Activated CD4-positive, alpha-beta T cell treated with anti-CD3 and anti-CD28 coated beads, Interleukin-2, amount 50 U/mL, for 1 hour (primary cell): ENCODE measurements around the gene RGCC.

Experiments
- DNase-seq: peaks from one replicate; pipeline ENCODE4 v3.0.0-alpha.2; 2020

Gene RGCC

GRCh38 chr13:41454170-41454569, 3.2 kb upstream of the RGCC start:
- no peak for DNase-seq

- DNase-seq: no peak
Measured at GRCh38 chr13:41455725-41456419, 1.5 kb upstream of the RGCC start.

- peak; percentile 35 for DNase-seq
Measured at GRCh38 chr13:41457589-41458186, 338 bp downstream of the RGCC start.

- DNase-seq: peak; percentile 34
Measured at GRCh38 chr13:41458187-41458760, 924 bp downstream of the RGCC start.

- peak; percentile 65 for DNase-seq
Measured at GRCh38 chr13:41458761-41459431, 1.5 kb downstream of the RGCC start.

GRCh38 chr13:41459432-41460073, 2.2 kb downstream of the RGCC start:
- no peak for DNase-seq

GRCh38 chr13:41460074-41460465, 2.7 kb downstream of the RGCC start:
- DNase-seq: no peak

- no peak for DNase-seq
Measured at GRCh38 chr13:41460930-41461329, 3.6 kb downstream of the RGCC start.

GRCh38 chr13:41461527-41462139, 4.3 kb downstream of the RGCC start:
- DNase-seq: no peak

GRCh38 chr13:41462427-41462826, 5.1 kb downstream of the RGCC start:
- DNase-seq: no peak

- peak; percentile 58 for DNase-seq
Measured at GRCh38 chr13:41463838-41464602, 6.7 kb downstream of the RGCC start.

- DNase-seq: peak; percentile 84
Measured at GRCh38 chr13:41465241-41465847, 8.0 kb downstream of the RGCC start.

GRCh38 chr13:41465898-41466320, 8.6 kb downstream of the RGCC start:
- DNase-seq: no peak

GRCh38 chr13:41467425-41467945, 10.1 kb downstream of the RGCC start:
- DNase-seq: no peak

- DNase-seq: no peak
Measured at GRCh38 chr13:41468631-41469030, 11.3 kb downstream of the RGCC start.

- DNase-seq: peak; percentile 40
Measured at GRCh38 chr13:41470196-41470595, 12.8 kb downstream of the RGCC start.

- DNase-seq: no peak
Measured at GRCh38 chr13:41471785-41472184, 14.4 kb downstream of the RGCC start.

- no peak for DNase-seq
Measured at GRCh38 chr13:41487222-41487621, 29.9 kb downstream of the RGCC start.

GRCh38 chr13:41488124-41488523, 30.8 kb downstream of the RGCC start:
- no peak for DNase-seq

GRCh38 chr13:41490371-41491015, 33.1 kb downstream of the RGCC start:
- DNase-seq: no peak

- DNase-seq: no peak
Measured at GRCh38 chr13:41491436-41491835, 34.1 kb downstream of the RGCC start.
